GM12873 (cell line): ENCODE measurements around the gene BBOX1.

Source experiments
- CTCF ChIP-seq: IDR thresholded peaks from 2 replicates; pipeline ENCODE4 v1.5.1; 2012; ENCODE audit warnings: low read depth, mild to moderate bottlenecking, moderate library complexity, low read length, control low read depth; ENCODE audit not compliant: insufficient read depth; ENCODE audit errors: missing control alignments

The BBOX1 gene

GRCh38 chr11:27040302-27041115 is at the start of gene BBOX1:
TSS of gene BBOX1 (plus strand) at chr11:27040815. CDS start at chr11:27055431, 14,616 bp downstream.
- no peak for TF ChIP-seq CTCF

GRCh38 chr11:26992031-26992541 is 48.5 kb upstream of the BBOX1 start:
- no peak for TF ChIP-seq CTCF

GRCh38 chr11:26993965-26994457 is 46.6 kb upstream of the BBOX1 start, which contains the start of gene FIBIN:
TSS of gene FIBIN (plus strand) at chr11:26994112. CDS start at chr11:26994527, 415 bp downstream.
- TF ChIP-seq CTCF: no peak

- TF ChIP-seq CTCF: no peak
Measured at GRCh38 chr11:26994631-26995095, 46.0 kb upstream of the BBOX1 start.

GRCh38 chr11:26995701-26996460 is 44.7 kb upstream of the BBOX1 start:
- no peak for TF ChIP-seq CTCF

- no peak for TF ChIP-seq CTCF
Measured at GRCh38 chr11:26997378-26997777, 43.2 kb upstream of the BBOX1 start.

- TF ChIP-seq CTCF: no peak
Measured at GRCh38 chr11:27002431-27002830, 38.2 kb upstream of the BBOX1 start.
